ENCODE data around the gene SYS1.
A peak's percentile ranks its signal among the peaks of the same experiment; 100 is the strongest.

SYS1 gene

GRCh38 chr20:45317826-45318225, 45.1 kb upstream of the SYS1 start:
- no peak for TF ChIP-seq CTCF (IDR thresholded peaks at IDR 0.05)
- Histone ChIP-seq H2AFZ (no peak overlapping the region), H3K36me3 (ENCODE audit: control insufficient read depth, insufficient read depth, low read length) (no peaks in the 10 kb centered on the region), H3K27me3 (ENCODE audit: control insufficient read depth, insufficient read depth, low read length) (no peaks in the 10 kb centered on the region), H3K9ac (no peak overlapping the region), H3K4me2 (ENCODE audit: low read length) (no peak overlapping the region), H3K4me1 (no peaks in the 10 kb centered on the region), H3K4me3 (ENCODE audit: low read depth, low read length) (no peak overlapping the region), H3K27ac (no peak overlapping the region), H3K9me3 (ENCODE audit: control insufficient read depth, low read length) (no peaks in the 10 kb centered on the region), H3K79me2 (no peaks in the 10 kb centered on the region)

GRCh38 chr20:45318386-45318939, 44.5 kb upstream of the SYS1 start:
- Histone ChIP-seq H3K4me2 (ENCODE audit: low read length) (no peak overlapping the region), H3K27ac (no peak overlapping the region), H3K36me3 (ENCODE audit: control insufficient read depth, insufficient read depth, low read length) (no peaks in the 10 kb centered on the region), H3K4me3 (ENCODE audit: low read depth, low read length) (no peak overlapping the region), H3K9ac (no peak overlapping the region), H3K9me3 (ENCODE audit: control insufficient read depth, low read length) (no peaks in the 10 kb centered on the region), H3K79me2 (no peaks in the 10 kb centered on the region), H3K27me3 (ENCODE audit: control insufficient read depth, insufficient read depth, low read length) (no peaks in the 10 kb centered on the region), H2AFZ (no peak overlapping the region), H3K4me1 (no peaks in the 10 kb centered on the region)
- no peak for TF ChIP-seq CTCF (IDR thresholded peaks at IDR 0.05)

- no peak for TF ChIP-seq CTCF (IDR thresholded peaks at IDR 0.05)
- no peak overlapping the region for H3K4me3 ChIP-seq (ENCODE audit: low read depth, low read length)
- H3K36me3 ChIP-seq (ENCODE audit: control insufficient read depth, insufficient read depth, low read length): no peaks in the 10 kb centered on the region
- H3K27me3 ChIP-seq (ENCODE audit: control insufficient read depth, insufficient read depth, low read length): no peaks in the 10 kb centered on the region
- H3K9ac ChIP-seq: no peak overlapping the region
- no peak overlapping the region for H3K27ac ChIP-seq
- H3K4me1 ChIP-seq: no peaks in the 10 kb centered on the region
- no peaks in the 10 kb centered on the region for H3K9me3 ChIP-seq (ENCODE audit: control insufficient read depth, low read length)
- H3K79me2 ChIP-seq: no peaks in the 10 kb centered on the region
- no peak overlapping the region for H2AFZ ChIP-seq
- H3K4me2 ChIP-seq (ENCODE audit: low read length): no peak overlapping the region
Observed at GRCh38 chr20:45318948-45319347, 44.0 kb upstream of the SYS1 start.

GRCh38 chr20:45320948-45321595, 41.9 kb upstream of the SYS1 start:
- H2AFZ ChIP-seq: no peak overlapping the region
- no peak overlapping the region for H3K27ac ChIP-seq
- H3K4me3 ChIP-seq (ENCODE audit: low read depth, low read length): no peak overlapping the region
- H3K27me3 ChIP-seq (ENCODE audit: control insufficient read depth, insufficient read depth, low read length): no peaks in the 10 kb centered on the region
- no peak overlapping the region for H3K9ac ChIP-seq
- no peaks in the 10 kb centered on the region for H3K79me2 ChIP-seq
- H3K9me3 ChIP-seq (ENCODE audit: control insufficient read depth, low read length): no peaks in the 10 kb centered on the region
- H3K36me3 ChIP-seq (ENCODE audit: control insufficient read depth, insufficient read depth, low read length): no peaks in the 10 kb centered on the region
- H3K4me2 ChIP-seq (ENCODE audit: low read length): no peak overlapping the region
- no peaks in the 10 kb centered on the region for H3K4me1 ChIP-seq
- no peak for TF ChIP-seq CTCF (IDR thresholded peaks at IDR 0.05)

GRCh38 chr20:45322952-45323383, 40.0 kb upstream of the SYS1 start:
- no peaks in the 10 kb centered on the region for H3K27me3 ChIP-seq (ENCODE audit: control insufficient read depth, insufficient read depth, low read length)
- H3K36me3 ChIP-seq (ENCODE audit: control insufficient read depth, insufficient read depth, low read length): no peaks in the 10 kb centered on the region
- H3K4me2 ChIP-seq (ENCODE audit: low read length): no peak overlapping the region
- no peak overlapping the region for H3K9ac ChIP-seq
- no peak overlapping the region for H3K4me3 ChIP-seq (ENCODE audit: low read depth, low read length)
- H3K27ac ChIP-seq: no peak overlapping the region
- H3K9me3 ChIP-seq (ENCODE audit: control insufficient read depth, low read length): no peaks in the 10 kb centered on the region
- no peaks in the 10 kb centered on the region for H3K4me1 ChIP-seq
- peak; percentile 42 for TF ChIP-seq CTCF (IDR thresholded peaks at IDR 0.05)
- H3K79me2 ChIP-seq: no peaks in the 10 kb centered on the region
- H2AFZ ChIP-seq: peak overlapping the region; percentile 48
